HG02763 (cell line): ENCODE results near the gene MINAR1.

Source experiments
- ATAC-seq: cut with Tn5 transposase; IDR thresholded peaks from one replicate; pipeline ENCODE4 v1.9.1; 2021; ENCODE audit warnings: mild to moderate bottlenecking, moderate library complexity; ENCODE audit not compliant: unreplicated experiment

The MINAR1 gene

DNA sequence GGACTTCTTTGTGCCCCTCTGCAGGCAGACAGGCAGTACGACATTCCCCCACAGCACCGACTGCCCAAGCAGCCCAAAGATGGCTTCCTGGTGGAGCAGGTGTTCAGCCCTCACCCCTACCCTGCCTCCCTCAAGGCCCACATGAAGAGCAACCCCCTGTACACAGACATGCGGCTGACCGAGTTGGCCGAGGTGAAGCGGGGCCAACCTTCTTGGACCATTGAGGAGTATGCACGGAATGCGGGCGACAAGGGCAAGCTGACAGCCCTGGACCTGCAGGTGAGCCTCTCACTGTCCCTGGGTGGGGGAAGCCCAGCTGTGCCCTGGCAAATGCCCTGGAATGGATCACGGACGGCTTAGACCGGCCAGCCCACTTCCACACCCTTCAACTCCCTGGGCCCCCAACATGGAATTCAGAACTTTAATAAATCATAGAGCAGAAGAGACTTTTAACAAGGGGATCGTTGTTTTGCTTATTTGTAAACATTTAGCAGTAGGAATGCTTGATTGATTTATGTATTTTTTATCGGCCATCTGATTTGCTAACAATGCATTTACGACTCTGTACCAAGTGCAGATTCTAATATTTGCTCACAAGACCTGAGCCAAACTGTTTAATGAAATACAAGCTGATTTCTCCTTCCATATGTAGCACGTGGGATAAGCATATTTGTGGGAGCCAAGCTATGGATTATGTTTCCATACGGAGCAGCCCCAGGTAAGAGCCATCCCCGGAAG is 31.1 kb downstream of the MINAR1 start:
- ATAC-seq: no peak

DNA sequence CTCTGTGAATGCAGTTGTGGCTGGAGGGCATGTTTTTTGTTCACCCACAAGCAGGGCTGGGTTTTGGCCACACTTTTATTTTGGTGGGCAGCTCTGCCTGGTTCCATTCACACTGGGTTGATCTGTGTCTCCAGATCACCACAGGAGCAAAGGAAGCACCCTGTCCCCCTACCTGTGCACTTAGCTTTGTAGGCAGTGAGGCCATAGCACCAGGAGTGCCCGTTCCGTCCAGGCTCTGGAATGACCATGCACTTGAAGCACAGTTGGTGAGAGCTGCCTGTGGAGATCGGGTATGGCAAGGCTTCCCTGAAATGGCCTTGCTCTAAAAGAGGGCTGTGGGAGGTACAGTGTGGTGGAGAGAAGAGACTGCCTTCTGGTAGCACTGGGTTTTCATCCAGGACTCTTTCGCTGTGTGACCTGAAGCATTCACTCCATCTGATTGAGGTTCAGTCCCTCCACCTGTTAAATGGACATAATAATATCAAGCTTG is 31.7 kb downstream of the MINAR1 start:
- ATAC-seq: no peak

DNA sequence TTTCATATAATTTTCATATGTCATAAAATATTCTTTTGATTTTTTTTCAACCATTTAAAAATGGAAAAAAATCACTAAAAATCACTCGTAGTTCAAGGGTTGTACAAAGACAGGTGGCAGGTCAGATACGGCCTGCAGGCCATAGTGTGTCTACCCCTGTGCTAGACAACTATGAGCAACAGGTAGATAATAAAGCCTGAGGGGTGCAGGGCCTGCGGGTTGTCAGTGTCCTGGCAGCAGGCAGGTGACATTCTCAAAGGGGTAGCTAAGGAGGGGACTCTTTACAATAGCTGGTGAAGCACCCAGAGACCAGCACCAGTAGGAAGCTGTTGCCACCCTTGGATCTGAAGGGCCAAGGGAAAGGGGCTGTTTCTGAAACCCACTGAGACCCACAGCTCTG is 34.4 kb downstream of the MINAR1 start:
- no peak for ATAC-seq

DNA sequence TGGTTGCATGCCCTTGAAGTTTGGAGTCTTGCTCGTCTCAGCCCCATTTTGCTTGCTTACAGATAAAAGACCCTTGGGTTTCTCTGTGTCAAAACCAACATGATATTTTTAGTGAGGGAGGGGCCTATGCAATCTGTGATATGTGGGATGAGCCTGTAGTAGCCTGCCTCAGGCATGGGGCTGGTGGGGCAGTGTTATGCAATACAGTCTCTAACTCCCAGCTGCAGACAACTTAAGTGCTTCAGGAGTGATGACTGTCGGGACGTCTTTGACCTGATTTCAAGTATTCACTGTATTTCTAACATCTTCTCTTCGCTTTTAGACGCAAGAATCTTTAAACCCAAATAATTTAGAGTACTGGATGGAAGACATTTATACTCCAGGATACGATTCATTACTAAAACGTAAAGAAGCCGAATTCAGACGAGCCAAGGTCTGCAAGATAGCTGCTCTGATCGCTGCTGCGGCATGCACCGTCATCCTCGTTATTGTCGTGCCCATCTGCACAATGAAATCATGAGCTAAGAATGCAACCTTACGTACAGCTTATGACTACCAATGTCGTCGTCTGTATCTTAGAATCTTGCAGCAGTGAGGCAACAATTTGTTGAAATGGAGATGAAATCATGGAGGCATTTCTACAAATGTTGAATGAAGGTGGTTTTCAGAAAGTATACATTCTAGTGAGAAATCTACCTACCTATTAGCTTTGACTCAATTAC is 35.9 kb downstream of the MINAR1 start:
- no peak for ATAC-seq

DNA sequence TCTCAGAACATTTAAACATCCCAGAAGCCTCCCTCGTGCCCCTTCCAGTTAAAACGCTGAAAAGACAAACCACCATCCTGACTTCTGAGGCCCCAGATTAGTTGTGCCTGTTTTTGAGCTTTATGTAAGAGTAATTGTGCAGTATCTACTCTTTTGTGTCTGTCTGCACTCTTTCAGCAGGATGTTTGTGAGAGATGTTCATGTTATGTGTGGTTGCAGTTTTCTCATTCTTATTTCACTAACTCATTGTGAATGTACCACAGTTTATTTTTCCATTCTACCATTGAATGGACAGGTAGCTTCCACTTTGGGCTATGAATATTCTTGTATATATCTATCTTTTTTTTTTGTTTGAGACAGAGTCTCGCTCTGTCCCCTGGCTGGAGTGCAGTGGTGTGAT is 40.3 kb downstream of the MINAR1 start:
- no peak for ATAC-seq

DNA sequence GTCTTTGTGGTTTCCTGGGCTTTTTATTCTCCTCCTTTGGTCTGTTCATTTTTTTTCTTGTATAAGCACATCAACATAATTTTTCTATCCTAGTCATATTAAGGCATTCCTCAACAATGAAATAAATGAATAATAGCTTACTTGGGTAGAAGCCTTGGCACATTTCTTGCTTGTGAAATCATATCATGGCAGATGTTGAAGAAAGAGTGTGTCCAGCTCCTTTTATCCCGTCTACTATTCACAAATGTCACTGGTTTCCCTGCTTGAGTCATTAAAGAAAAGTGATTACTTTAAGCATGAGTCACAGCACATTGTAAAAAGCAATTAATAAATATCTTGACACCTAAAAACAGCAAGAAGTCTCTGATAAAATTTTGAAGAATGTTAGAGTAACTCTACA is 42.1 kb downstream of the MINAR1 start:
- no peak for ATAC-seq

DNA sequence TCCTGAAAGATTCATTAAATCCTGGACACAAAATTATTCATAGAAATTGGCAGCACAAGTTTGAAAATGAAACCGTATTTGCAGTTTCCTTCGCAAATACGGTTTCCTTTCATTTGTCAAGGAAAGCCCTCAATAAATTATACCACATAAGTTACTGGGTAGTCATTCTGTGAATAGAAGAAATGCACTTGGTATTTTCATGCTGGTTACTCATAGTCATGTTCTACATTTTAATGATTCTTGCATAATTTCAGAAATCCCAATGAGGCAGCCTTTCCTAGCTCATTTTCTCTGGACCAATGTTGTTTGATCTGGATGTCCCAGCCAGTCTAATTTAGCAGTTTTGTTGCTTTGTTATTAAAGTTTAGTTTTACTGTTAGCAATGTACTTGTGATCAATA is 43.2 kb downstream of the MINAR1 start:
- ATAC-seq: no peak

DNA sequence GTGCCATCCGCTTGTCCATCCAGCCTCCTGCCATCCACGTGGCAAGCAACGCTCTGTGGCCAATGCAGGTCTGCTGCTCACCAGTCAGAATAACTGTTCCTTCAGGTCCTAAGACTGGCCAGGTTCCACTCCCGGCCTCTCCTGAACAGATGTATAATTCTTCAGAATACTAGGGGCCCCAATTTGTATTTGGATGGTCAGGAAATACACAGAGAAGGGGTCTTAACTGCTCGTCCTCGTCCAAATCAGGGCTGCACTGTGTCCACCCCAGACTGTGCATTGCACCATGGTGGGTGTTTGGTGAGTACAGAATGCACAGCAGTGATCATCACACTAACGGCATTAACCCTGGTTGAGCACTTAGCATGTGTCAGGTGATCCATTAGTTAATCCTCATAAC is 46.0 kb downstream of the MINAR1 start:
- ATAC-seq: no peak

DNA sequence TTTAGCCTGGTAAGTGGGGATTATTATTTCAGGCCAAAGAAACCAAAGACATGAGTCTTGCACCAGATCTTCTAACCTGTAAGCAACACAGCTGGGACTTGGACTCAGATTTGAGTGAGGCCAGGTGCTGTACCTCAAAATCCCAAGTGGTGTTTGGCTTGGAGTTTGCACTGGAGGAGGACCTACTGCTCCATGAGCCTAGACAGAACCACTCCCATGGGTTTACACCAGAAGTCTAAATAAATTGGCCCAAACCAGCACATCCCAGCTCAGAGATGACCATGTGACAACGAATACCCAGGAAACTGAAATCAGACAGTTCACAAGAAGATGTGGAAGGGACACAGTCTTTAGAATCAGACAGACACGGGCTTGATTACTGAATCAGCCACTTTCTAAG is 47.5 kb downstream of the MINAR1 start:
- ATAC-seq: no peak

DNA sequence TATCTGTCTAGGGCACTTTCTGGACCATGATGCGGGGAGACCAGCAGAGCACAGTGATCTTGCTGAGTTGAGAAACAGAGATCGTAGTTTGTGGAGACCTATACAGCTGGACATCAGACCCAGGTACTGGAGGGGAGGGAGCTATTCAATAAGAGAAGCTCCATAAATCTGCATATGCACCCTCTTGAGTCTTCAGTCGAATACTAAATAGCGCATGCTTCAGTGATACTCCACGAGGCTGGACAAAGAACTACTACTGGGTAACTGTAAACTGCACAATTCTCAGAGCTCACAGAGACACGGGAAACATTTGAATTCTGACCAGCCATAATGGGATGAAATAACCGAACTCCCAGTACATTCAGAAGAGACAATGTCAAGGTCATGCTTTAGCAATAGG is 49.7 kb downstream of the MINAR1 start:
- no peak for ATAC-seq
